ENCODE data around the gene BMERB1. TPM values are rescaled to one million over a fixed set of nuclear protein-coding genes. Genes with fewer than 3 reads are reported as not detected.
"Not testable (repeated sequence)": the region's sequence is repeated elsewhere in the genome, so short reads cannot be mapped to it uniquely, and the experiment has no call there.

Gene BMERB1
- total RNA-seq: 17.4 and 29.5 TPM in 2 replicates
- 35.7 TPM for polyA plus RNA-seq (2012)

DNA sequence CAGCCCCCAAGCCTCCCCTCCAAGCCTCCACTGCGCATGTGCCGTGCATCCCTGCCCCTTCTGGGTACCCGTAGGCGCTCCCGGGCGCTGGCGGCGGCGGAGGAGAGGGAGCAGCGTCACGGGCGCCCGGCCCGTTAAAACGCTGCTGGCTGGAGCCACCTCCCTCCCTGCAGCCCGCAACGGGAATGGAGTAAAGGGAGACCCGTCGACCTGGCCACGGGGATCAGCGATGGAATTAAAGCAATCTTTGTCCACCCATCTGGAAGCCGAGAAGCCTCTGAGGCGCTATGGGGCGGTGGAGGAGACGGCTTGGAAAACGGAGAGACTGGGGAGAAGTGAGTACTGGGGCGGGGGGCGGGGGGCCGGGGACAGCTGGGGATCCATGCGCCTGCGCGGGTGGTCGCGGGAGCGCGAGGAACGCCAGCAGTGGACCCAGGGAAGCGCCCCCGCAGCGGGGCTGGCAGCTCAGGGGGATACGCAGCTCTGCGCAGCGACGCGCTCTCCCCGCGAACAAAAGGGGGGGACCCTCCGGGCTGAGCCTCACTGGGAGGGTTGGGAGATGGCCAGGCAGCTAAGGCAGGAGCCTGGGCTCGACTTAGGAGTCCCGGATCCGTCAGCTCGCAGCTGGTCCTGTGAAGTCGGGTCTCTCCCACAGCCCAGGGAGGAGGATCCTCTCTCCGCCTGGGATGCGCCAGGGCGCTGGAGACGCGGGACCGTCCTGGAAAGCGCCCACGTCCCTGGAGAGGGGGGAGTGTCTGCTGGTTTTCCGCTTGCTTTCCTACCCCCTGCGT is at the start of gene BMERB1:
Gene BMERB1, plus strand, starts transcription at position 164 of the 791 bp plus-strand sequence. Its CDS starts 66 bp downstream, at position 230.
- peak; percentile 84 for DNase-seq (ENCODE audit: low read depth)

DNA sequence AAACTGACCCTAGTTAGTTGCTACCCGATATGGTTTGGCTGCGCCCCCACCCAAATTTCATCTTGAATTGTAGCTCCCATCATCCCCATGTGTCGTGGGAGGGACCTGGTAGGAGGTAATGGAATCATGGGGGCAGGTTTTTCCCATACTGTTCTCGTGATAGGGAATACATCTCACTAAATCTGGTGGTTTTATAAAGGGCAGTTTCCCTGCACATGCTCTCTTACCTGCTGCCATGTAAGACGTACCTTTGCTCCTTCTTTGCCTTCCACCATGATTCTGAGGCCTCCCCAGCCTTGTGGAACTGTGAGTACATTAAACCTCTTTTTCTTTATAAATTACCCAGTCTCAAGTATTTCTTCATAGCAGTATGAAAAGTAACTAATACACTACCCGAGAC is 46.3 kb upstream of the BMERB1 start:
- DNase-seq (ENCODE audit: low read depth): not testable (repeated sequence)

DNA sequence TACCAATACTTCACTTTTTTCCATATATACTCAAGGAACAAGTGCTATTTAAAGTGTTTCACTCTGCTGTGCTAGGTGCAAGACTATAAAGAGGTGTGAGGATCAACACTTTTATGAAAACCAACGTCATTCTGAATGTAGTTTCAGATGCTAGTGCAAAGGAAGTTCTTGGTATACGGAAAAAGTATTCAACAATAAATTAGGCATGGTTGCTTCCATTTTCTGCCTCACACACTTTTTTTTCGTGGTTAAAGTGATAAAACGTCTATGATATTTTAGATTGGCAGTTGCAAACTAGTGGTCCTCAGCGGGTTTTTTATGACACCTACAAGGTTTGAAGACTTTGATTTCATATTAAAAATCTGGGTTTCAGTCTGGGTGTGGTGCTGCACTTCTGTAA is 44.5 kb upstream of the BMERB1 start:
- not testable (repeated sequence) for DNase-seq (ENCODE audit: low read depth)

DNA sequence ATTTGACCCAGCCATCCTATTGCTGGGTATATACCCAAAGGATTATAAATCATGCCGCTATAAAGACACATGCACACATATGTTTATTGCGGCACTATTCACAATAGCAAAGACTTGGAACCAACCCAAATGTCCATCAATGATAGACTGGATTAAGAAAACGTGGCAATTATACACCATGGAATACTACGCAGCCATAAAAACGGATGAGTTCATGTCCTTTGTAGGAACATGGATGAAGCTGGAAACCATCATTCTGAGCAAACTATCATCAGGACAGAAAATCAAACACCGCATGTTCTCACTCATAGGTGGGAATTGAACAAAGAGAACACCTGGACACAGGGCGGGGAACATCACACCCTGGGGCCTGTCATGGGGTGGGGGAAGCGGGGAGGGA is 41.4 kb upstream of the BMERB1 start:
- not testable (repeated sequence) for DNase-seq (ENCODE audit: low read depth)

DNA sequence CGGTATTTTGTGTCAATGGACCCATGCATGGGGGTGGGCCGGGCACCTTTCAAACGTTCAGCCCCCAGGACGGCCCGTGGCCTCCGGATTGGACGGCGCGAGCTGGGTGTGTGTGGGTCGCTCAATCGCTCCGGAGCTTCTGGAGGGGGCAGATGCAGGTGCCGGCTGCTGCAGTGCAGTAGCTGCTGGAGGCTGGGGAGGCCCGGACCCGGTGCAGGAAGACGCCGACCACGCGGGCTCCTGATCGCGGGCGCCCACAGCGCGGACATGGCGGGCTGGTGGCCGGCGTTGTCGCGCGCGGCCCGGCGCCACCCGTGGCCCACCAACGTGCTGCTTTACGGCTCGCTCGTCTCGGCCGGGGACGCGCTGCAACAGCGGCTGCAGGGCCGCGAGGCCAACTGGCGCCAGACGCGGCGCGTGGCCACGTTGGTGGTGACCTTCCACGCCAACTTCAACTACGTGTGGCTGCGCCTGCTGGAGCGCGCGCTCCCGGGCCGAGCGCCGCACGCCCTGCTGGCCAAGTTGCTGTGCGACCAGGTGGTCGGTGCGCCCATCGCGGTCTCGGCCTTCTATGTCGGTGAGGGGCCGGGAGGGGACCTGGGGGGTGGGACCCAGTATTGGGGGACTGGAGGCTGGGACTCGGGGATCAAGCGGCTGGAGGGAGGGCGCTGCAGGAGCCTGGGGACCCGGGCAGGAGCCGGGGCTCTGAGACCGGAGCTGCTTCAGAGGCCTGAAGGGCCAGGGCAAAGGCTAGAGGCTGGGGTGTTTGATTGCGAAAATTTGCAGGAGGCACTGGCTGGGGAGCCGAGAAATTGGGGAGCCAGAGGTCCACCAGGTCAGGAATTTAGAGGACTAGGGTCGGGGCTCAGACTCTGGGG is 38.5 kb upstream of the BMERB1 start, which contains the start of gene MPV17L:
Gene MPV17L, plus strand, starts transcription at position 124 of the 878 bp plus-strand sequence. Its CDS starts 144 bp downstream, at position 268.
- DNase-seq (ENCODE audit: low read depth): not testable (repeated sequence)

DNA sequence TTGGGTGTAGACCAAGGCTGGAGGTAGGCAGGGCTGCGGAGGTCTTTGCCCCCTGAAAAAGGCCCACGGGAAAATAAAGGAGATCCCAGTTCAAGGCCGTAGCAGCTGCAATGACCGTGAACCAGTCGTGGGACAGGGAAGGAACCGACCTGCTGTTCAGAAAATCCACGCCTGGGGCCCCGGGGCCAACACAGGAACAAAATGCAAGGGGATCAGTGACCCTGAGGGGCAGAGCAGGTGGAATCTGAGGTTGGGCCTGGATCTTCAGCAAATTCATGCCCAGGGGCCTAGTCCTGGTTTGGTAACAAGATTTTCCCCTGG is 37.9 kb upstream of the BMERB1 start:
- not testable (repeated sequence) for DNase-seq (ENCODE audit: low read depth)

DNA sequence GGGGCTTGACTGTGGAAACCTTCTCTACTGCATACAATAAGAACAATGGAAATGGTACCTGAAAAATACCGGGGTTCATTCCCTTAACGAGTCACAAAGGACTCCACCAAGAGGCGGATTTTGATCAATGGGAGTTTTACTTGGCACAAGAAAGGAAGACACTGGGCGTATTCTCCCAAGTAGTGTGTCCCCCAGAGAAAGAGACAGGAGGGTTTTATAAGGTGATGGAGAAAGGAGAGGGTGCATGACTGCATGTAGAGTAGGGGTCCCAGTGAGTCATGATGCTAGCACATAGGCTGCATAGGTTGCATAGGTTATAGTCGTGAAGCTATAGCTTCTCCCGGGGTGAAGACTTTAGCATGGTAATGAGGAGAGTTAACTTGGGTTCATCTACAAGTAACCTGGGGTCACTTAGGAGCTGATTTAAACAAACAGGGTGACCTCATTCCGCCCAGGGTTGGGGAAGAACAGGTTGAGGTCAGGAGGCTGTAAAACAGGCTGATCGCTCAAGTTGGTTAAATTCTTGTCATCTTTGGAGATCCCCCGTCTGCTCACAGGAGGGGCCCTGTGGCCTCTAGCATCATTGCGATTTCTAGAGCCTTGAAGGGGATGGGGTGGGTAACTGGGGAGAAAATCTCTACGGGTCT is 37.3 kb upstream of the BMERB1 start:
- DNase-seq (ENCODE audit: low read depth): no peak

DNA sequence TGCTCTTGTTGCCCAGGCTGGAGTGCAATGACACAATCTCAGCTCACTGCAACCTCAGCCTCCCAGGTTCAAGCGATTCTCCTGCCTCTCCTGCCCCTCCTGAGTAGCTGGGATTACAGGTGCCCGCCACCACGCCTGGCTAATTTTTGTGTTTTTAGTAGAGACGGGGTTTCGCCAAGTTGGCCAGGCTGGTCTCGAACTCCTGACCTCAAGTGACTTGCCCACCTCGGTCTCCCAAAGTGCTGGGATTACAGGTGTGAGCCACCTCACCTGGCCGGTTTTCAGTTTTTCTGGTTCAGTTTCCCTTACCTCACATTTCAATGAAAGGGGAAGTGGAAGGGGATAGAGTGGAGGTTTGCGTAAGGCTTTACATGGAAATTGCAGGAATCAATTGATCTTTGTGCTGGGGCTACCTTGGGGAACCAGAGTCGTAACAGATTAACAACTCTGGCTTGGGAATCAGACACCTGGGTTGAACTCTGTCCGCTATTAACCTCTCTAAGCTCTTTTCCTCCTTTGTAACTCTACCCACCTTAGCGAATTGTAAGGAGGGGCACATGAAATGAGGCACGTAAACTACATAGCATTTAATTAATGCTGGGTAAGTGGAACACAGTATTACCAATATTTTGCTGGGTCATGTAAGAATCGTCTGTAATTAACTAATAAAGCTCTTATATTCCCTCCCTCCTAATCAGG is 35.6 kb upstream of the BMERB1 start:
- DNase-seq (ENCODE audit: low read depth): no peak

DNA sequence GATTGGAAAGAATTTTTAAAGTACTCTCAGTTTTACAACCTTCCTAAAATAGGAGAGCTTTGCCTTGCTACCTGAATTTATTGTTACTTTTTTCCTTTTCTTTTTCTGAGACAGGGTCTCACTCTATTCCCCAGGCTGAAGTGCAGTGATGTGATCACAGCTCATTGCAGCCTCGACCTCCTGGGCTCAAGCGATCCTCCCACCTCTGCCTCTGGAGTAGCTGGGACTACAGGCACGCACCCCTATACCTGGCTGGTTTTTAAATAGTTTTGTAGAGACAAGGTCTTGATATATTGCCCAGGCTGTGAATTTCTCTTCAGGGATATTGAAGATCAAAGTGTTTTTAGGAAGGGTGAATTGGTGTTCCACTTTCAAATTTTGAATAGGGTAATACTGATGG is 35.1 kb upstream of the BMERB1 start:
- no peak for DNase-seq (ENCODE audit: low read depth)

DNA sequence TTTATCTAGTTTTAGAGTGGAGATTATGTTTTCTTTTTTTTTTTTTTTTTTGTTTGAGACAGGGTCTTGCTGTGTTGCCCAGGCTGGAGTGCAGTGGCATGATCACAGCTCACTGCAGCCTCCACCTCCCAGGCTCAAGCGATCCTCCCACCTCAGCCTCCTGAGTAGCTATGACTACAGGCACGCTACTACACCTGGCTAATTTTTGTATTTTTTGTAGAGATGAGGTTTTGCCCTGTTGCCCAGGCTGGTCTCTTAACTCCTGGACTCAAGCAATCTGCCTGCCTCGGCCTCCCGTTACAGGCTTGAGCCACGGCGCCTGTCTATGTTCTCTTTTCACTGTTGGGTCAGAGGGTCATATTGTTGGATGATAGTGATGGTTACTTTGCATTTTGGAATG is 34.1 kb upstream of the BMERB1 start:
- DNase-seq (ENCODE audit: low read depth): not testable (repeated sequence)

DNA sequence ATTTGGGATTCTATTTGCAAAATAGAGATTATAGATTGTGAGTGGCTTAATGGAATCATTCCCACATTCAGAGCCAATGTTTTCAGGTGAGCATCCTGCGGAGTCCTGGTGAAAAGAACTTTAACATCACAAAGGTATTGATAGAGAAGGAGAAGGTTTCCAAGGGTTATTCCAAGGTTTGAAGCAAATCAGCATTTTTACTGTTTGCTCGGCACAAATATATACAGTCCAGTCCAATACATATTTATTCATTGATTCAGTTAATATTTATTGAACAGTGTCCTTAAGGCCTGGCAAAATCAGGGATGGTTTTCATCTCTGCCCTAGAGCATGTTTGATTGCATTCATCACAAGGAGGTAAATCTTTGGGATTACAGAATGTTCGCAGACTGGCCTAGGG is 32.4 kb upstream of the BMERB1 start:
- DNase-seq (ENCODE audit: low read depth): no peak

DNA sequence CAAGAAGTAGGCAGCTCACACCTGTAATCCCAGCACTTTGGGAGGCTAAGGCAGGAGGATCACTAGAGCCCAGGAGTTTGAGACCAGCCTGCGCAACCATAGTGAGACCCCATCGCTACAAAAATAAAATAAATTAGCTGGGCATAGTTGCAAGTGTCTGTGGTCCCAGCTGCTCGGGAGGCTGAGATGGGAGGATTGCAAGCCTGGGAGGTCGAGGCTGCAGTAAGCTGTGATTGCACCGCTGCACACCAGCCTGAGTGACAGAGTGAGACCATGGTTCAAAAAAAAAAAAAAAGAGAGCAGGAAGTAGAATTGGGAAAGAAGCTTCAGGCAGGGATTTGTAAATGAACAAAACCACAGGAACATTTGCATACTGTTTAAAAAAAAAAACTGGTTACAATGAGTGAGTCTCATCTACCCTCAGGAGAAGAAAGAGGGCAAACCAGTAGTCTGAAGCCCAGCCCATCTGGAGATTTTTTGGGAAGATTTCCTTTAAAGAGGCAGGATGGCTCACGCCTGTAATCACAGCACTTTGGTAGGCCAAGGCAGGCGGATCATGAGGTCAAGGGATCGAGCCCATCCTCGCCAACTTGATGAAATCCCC is 30.9 kb upstream of the BMERB1 start:
- no peak for DNase-seq (ENCODE audit: low read depth)

DNA sequence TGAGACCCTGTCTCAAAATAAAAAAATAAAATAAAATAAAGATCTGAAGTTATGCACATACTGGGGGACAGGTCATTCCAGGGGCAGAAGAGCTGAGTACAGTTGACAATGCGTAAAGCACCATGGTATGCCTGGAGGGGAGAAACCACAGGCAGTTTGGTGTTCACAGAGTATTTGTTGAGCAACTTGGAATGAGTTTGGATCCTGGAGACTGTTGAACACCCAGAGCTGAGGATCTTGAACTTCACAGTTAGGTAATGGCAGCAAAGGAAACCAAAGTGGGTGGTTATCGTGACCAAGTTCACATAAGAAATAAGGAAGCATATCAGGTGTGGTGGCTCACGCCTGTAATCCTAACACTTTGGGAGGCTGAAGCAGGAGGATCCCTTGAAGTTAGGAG is 30.3 kb upstream of the BMERB1 start:
- not testable (repeated sequence) for DNase-seq (ENCODE audit: low read depth)

DNA sequence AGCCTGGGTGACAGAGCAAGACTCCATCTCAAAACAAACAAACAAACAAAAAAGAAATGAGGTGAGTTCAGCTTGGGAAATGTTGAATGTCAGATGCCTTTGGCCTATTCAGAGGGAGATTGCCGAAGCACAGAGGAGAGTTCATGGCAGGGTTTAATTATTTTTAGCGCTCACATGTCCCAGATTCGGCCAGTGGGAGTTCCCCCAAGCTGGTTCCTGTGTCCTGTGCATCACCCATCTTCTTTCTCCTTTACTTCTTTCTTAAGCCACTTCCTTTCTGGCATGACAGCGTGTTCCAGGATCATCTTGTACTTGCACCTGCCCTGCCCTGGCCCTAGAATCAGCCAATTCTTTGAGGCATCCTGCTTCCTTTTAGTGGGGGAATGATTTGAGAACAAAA is 29.6 kb upstream of the BMERB1 start:
- no peak for DNase-seq (ENCODE audit: low read depth)

DNA sequence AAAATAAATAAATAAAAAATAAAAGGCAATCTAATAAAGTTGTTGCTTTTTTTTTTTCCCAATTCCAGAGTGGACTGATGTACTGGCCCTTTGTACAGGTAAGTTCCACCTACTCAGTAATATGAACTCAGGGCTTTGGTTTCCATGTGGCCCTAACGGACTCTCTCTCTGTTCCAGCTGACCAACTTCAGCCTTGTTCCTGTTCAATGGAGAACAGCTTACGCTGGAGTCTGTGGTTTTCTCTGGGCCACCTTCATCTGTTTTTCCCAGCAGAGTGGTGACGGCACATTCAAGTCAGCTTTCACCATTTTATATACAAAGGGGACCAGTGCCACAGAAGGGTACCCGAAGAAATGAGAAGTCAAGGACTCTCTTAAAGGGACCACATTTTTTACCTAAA is 26.6 kb upstream of the BMERB1 start:
- DNase-seq (ENCODE audit: low read depth): not testable (repeated sequence)

DNA sequence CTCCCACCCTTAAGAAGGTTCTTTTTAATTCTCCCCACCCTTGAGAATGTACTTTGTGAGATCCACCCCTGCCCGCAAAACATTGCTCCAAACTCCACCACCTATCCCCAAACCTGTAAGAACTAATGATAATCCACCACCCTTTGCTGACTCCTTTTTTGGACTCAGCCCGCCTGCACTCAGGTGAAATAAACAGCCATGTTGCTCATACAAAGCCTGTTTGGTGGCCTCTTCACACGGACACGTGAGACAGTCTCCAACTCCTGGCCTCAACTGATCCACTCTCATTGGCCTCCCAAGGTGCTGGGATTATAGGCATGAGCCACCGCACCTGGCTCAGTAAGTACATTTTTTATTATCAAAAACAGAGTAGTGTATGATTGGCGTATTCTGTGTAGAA is 24.9 kb upstream of the BMERB1 start:
- DNase-seq (ENCODE audit: low read depth): not testable (repeated sequence)

DNA sequence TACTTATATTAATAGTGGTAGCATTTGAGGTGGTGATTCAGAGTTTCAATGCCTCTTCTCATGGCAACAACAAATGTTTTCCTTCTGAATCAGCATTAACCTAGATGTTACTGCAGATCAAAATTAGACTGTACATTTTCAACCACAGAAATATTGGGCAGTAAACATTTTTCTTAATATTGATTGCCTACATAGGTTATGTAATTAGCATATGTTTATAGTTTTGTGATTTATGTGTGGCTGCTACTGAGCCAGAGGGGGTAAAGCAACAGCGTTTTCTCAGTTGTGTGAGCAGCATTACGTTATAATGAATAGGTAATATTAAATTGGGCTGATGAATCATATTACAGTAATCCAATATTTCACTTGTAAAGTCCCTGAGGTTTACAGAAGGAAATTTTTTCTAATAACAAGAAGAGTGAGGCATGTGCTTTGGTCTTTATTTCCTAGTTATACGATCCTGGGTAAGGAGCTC is 18.8 kb upstream of the BMERB1 start:
- DNase-seq (ENCODE audit: low read depth): no peak

DNA sequence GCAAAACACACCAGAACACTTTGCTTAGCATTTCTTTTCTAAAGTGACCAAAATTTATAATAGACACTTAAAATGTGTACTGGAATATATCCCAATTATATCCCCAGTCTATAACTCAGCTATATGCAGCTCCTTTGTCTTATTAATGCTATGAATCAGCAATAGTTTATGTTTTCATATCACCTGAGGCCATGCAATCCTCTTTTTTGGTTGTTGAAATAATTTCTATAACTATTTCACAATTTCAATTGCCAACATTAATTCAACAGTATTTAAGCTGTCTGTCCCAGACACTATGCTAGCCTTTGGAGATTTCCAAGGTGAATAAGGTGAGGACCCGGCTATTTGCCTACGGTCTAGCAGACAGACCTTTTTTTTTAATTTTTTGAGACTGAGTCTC is 17.2 kb upstream of the BMERB1 start:
- DNase-seq (ENCODE audit: low read depth): no peak

DNA sequence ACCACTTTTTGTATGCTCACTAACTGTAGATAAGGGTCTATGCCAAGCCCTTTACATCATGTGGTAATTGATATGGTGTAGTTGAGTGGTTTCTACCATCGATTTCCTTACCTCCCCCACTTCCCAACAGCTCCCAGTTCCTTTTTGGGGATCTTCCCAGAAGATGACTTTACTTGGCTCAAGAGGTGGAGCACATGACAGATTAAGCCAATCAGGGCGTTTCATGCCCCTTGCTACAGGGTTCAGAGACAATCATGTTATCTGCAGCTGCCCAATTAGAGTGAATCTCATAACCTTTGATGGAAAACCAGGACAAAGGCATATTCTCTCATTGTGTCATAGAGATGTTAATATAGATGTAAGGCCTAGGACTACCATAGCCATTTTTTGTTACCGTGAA is 16.2 kb upstream of the BMERB1 start:
- DNase-seq (ENCODE audit: low read depth): no peak

DNA sequence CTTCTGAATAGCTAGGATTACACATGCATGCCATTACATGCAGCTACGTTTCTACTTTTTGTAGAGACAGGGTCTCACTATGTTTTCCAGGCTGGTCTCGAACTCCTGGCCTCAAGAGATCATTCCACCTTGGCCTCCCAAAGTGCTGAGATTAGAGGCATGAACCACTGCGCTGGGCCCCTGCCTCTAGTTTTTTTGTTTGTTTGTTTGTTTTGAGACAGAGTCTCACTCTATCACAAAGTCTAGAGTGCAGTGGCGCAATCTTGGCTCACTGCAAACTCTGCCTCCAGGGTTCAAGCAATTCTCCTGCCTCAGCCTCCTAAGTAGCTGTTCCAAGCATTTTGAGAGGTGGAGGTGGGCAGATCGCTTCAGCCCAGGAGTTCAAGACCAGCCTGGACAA is 12.7 kb upstream of the BMERB1 start:
- DNase-seq (ENCODE audit: low read depth): not testable (repeated sequence)

DNA sequence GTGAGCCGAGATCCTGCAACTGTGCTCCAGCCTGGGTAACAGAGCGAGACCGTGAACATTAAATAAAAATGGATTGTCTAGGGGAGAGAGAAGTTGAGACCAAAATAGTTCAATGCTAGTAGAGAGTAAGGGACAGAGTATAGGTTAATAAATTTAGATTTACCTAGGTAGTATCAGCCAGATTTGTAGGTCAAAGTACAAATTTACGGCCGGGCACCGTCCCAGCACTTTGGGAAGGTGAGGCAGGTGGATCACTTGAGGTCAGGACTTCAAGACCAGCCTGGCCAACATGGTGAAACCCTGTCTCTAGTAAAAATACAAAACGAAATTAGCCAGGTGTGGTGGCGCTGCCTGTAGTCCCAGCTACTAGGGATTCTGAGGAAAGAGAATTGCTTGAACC is 12.2 kb upstream of the BMERB1 start:
- no peak for DNase-seq (ENCODE audit: low read depth)

All from myocyte (in vitro differentiated cells).